Measurements from ENCODE around the gene SRXN1. TPM values are rescaled to one million over a fixed set of nuclear protein-coding genes. Genes with fewer than 3 reads are reported as not detected.

The SRXN1 gene
- polyA plus RNA-seq, 1 donor from 2014 or later = 6.9 TPM

- no peaks in the 10 kb centered on the region for H3K27me3 ChIP-seq (ENCODE audit: insufficient read depth, low read depth, low read length)
- no peak overlapping the region for H3K4me3 ChIP-seq (ENCODE audit: low read length)
- no peaks in the 10 kb centered on the region for H3K9me3 ChIP-seq (ENCODE audit: low read length)
- no peak overlapping the region for H3K9ac ChIP-seq (ENCODE audit: low read length)
- TF ChIP-seq MXI1 (conservative IDR thresholded peaks at IDR 0.05; ENCODE audit: poor library complexity, severe bottlenecking) (no peak), SMC3 (conservative IDR thresholded peaks at IDR 0.05; ENCODE audit: poor library complexity) (no peak), CTCF (IDR thresholded peaks at IDR 0.05; ENCODE audit: poor library complexity, severe bottlenecking) (no peak), EP300 (conservative IDR thresholded peaks at IDR 0.05; ENCODE audit: poor library complexity, severe bottlenecking) (no peak), REST (IDR thresholded peaks at IDR 0.05; ENCODE audit: borderline replicate concordance) (no peak), TAF1 (IDR thresholded peaks at IDR 0.05; ENCODE audit: low read depth) (no peak), POLR2AphosphoS5 (IDR thresholded peaks at IDR 0.05) (no peak), EZH2 (IDR thresholded peaks at IDR 0.05; ENCODE audit: borderline replicate concordance, insufficient read depth, low read length, poor library complexity, severe bottlenecking) (no peak), RAD21 (conservative IDR thresholded peaks at IDR 0.05) (no peak)
- no peak overlapping the region for H3K27ac ChIP-seq (ENCODE audit: low read length)
- H3K4me2 ChIP-seq (ENCODE audit: low read length) = no peak overlapping the region
- no peaks in the 10 kb centered on the region for H3K79me2 ChIP-seq (replicated peaks; ENCODE audit: insufficient read depth, low read length)
- no peaks in the 10 kb centered on the region for H3K9me2 ChIP-seq (ENCODE audit: insufficient read depth, low read length)
- H2AFZ ChIP-seq (ENCODE audit: low read depth, low read length) = no peak overlapping the region
- no peaks in the 10 kb centered on the region for H3F3A ChIP-seq (ENCODE audit: insufficient read depth, low read length, poor library complexity, severe bottlenecking)
- H3K36me3 ChIP-seq (ENCODE audit: insufficient read depth, low read length) = no peaks in the 10 kb centered on the region
- H4K20me1 ChIP-seq (ENCODE audit: insufficient read depth) = no peaks in the 10 kb centered on the region
Measured at GRCh38 chr20:600141-600540, 52.9 kb downstream of the SRXN1 start.

- H3K4me2 ChIP-seq (ENCODE audit: low read length) = no peak overlapping the region
- H3K9ac ChIP-seq (ENCODE audit: low read length) = no peak overlapping the region
- no peaks in the 10 kb centered on the region for H3K9me3 ChIP-seq (ENCODE audit: low read length)
- no peaks in the 10 kb centered on the region for H3K79me2 ChIP-seq (replicated peaks; ENCODE audit: insufficient read depth, low read length)
- TF ChIP-seq SMC3 (conservative IDR thresholded peaks at IDR 0.05; ENCODE audit: poor library complexity) (no peak), EP300 (conservative IDR thresholded peaks at IDR 0.05; ENCODE audit: poor library complexity, severe bottlenecking) (no peak), EZH2 (IDR thresholded peaks at IDR 0.05; ENCODE audit: borderline replicate concordance, insufficient read depth, low read length, poor library complexity, severe bottlenecking) (no peak)
- H2AFZ ChIP-seq (ENCODE audit: low read depth, low read length) = no peak overlapping the region
- no peak overlapping the region for H3K27ac ChIP-seq (ENCODE audit: low read length)
- H3F3A ChIP-seq (ENCODE audit: insufficient read depth, low read length, poor library complexity, severe bottlenecking) = no peaks in the 10 kb centered on the region
- no peaks in the 10 kb centered on the region for H3K27me3 ChIP-seq (ENCODE audit: insufficient read depth, low read depth, low read length)
- H4K20me1 ChIP-seq (ENCODE audit: insufficient read depth) = no peaks in the 10 kb centered on the region
- H3K9me2 ChIP-seq (ENCODE audit: insufficient read depth, low read length) = no peaks in the 10 kb centered on the region
- H3K36me3 ChIP-seq (ENCODE audit: insufficient read depth, low read length) = no peaks in the 10 kb centered on the region
- no peak overlapping the region for H3K4me3 ChIP-seq (ENCODE audit: low read length)
Measured at GRCh38 chr20:598133-598850, 54.7 kb downstream of the SRXN1 start.
